AG09309 (cell line): ENCODE measurements around the gene MCAM.

ENCODE experiments used
- DNase-seq: peaks from one replicate; pipeline ENCODE4 v3.0.0-alpha.2; 2010; ENCODE audit warnings: low read depth
- H3K4me3 ChIP-seq: 2 replicates; pipeline ENCODE4 v1.5.1; 2011; ENCODE audit warnings: mild to moderate bottlenecking, low read depth, low read length, moderate library complexity; ENCODE audit not compliant: control insufficient read depth
- TF ChIP-seq, protein P1 (sequence below): IDR thresholded peaks from 2 replicates; pipeline ENCODE4 v1.5.1; 2011; ENCODE audit warnings: mild to moderate bottlenecking, low read depth, low read length, inconsistent platforms; ENCODE audit not compliant: insufficient read depth, control insufficient read depth; ENCODE audit errors: missing control alignments

MCAM gene

DNA sequence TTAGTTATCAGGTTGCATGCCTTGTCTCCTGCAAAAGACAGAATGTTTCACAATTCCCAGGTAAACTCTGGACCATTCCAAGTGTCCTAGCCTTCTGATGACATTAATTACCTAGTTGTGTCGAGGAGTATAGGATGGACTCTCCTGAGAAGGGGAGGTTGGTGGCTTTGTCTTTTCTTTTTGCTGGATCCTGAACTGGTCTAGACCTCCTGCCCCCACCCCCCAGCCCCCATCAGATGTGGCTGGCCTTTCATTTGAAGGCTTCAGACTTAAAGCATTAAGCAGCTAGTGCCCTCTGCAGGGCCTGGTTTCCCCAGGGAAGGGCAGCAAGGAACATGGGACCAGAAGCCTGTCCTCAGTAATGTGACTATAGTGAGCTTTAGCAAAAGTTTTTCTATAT lies 9.7 kb downstream of the MCAM start:
- TF ChIP-seq, protein P1, sequence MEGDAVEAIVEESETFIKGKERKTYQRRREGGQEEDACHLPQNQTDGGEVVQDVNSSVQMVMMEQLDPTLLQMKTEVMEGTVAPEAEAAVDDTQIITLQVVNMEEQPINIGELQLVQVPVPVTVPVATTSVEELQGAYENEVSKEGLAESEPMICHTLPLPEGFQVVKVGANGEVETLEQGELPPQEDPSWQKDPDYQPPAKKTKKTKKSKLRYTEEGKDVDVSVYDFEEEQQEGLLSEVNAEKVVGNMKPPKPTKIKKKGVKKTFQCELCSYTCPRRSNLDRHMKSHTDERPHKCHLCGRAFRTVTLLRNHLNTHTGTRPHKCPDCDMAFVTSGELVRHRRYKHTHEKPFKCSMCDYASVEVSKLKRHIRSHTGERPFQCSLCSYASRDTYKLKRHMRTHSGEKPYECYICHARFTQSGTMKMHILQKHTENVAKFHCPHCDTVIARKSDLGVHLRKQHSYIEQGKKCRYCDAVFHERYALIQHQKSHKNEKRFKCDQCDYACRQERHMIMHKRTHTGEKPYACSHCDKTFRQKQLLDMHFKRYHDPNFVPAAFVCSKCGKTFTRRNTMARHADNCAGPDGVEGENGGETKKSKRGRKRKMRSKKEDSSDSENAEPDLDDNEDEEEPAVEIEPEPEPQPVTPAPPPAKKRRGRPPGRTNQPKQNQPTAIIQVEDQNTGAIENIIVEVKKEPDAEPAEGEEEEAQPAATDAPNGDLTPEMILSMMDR, result no peak
- no peak for DNase-seq
- no peak overlapping the region for H3K4me3 ChIP-seq

- TF ChIP-seq, protein P1, result no peak
- no peak for DNase-seq
- H3K4me3 ChIP-seq, result no peak overlapping the region
These were observed 10.5 kb downstream of the MCAM start for GRCh38 chr11:119306373-119306890.

DNA sequence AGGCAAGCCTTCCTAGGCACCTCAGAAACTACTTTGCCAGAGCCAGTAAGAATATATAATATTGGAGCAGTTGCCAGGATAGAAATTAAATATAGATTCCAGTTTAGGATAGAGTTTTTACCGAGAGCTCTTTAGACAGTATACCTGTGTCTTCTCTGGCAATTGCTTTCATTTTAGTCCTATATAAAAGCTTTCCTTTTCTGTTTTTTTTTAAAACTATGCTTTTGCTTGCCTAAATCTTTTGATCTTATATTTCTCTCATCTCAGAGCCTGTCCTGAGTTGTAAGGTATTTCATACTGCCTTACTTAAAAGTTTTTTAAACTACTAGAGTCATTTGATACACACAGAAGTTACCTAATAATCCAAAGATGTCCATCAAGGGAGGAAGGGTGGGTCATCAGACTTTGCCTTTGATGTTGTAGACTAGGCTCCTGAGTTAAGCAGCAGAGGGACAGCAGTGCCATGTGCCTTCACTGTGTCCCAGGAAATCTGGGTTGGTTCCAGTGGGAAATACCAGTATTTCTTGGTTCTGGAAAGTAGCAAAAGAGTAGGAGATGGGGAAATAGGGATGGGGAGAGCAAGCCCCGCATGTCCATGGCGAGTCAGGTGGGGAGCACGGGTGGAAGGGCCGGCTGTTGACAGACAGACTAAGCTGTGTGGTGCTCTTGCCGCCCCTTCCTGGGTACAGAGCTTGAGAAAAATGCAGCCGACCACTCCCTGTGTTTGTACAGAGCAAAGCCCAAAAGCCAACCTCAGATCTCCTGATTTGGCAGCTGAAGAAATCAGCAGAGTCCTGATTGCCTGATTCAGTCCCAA lies 11.2 kb downstream of the MCAM start:
- DNase-seq, result no peak
- H3K4me3 ChIP-seq, result no peak overlapping the region
- TF ChIP-seq, protein P1, result no peak

DNA sequence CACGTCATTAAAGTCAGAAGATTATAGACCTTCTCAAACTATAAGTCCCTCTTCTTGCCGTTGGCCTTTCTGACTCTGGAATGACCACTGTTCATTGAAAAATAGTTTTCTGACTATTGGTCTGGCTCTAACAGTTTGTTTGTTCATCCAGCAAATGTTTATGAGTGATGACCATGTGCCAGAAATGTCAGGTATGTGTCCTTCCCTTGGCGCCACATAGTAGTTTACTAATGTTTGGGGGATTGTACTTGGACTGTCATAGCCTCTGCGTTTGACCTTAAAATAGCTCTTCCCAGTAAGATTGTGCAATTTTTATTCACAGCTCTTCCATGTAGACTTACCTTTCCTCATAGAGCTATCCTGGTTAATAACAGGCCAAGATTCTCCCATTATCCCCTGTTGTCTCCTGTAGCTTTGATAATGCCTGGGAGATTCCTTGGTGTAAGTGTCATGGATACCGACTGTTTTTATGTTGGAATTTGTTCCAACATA lies 13.7 kb downstream of the MCAM start:
- DNase-seq, result no peak
- TF ChIP-seq, protein P1, result no peak
- no peak overlapping the region for H3K4me3 ChIP-seq

GRCh38 chr11:119300198-119300964 lies 16.5 kb downstream of the MCAM start:
- DNase-seq, result no peak
- no peak overlapping the region for H3K4me3 ChIP-seq
- TF ChIP-seq, protein P1, result no peak

DNA sequence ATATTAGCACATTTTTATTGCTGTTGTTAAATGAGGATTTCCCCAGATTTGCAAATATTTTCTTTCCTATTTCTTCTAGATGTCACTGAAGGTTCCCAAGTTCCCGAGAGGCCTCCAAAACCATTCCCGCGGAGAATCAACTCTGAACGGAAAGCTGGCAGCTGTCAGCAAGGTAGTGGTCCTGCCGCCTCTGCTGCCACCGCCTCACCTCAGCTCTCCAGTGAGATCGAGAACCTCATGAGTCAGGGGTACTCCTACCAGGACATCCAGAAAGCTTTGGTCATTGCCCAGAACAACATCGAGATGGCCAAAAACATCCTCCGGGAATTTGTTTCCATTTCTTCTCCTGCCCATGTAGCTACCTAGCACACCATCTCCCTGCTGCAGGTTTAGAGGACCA lies 17.5 kb downstream of the MCAM start:
- no peak overlapping the region for H3K4me3 ChIP-seq
- DNase-seq, result no peak
- TF ChIP-seq, protein P1, result no peak
